B cell (primary cell): ENCODE measurements around the gene SKAP2. TPM values are rescaled to one million over a fixed set of nuclear protein-coding genes. Genes with fewer than 3 reads are reported as not detected.

Source experiments
- ATAC-seq: fragments of 200-7000 bp; cut with Tn5 transposase; one replicate; pipeline ENCODE4 v1.10.0; 2021; ENCODE audit warnings: low read depth, mild to moderate bottlenecking, moderate number of reproducible peaks, moderate library complexity
- CTCF ChIA-PET: fragments of 350-600 bp; sonication (Branson Sonifier 250); formaldehyde crosslinking; loops from one replicate; lab custom pipeline; 2021; ENCODE audit warnings: antibody characterized with exemption, inconsistent platforms; lab: Charles Lee
- POLR2A ChIA-PET: fragments of 350-600 bp; sonication (Branson Sonifier 250); formaldehyde crosslinking; loops from one replicate; lab custom pipeline; 2021; ENCODE audit warnings: antibody characterized with exemption; lab: Charles Lee
- DNase-seq: peaks from one replicate; pipeline ENCODE4 v3.0.0; 2013
- H2AFZ ChIP-seq: 2 replicates; pipeline ENCODE4 v1.6.1; 2012; ENCODE audit warnings: mild to moderate bottlenecking, low read depth, low read length; ENCODE audit not compliant: insufficient read depth, poor library complexity, severe bottlenecking
- H3K27ac ChIP-seq, 2 donors: 1 replicate in 1 of 2; 2 replicates in 1 of 2; pipeline ENCODE4 v1.5.1; 2012 to 2013; ENCODE audit warnings: low read length in 2 of 2, mild to moderate bottlenecking in 2 of 2, moderate library complexity in 1 of 2
- H3K27me3 ChIP-seq, 4 experiments: fragments of 200-600 bp in 1 of 4; sonication (generic) in 1 of 4; replicated peaks in 1 of 4; 1 replicate in 2 of 4; 2 replicates in 2 of 4; pipeline versions ENCODE4 v1.6.1 to v1.7.0; 2013 to 2016; ENCODE audit warnings: low read length in 3 of 4, mild to moderate bottlenecking in 2 of 4, mixed read lengths in 1 of 4, moderate library complexity in 1 of 4; ENCODE audit not compliant: insufficient read depth in 4 of 4, control insufficient read depth in 3 of 4; ENCODE audit errors: control extremely low read depth in 1 of 4
- H3K36me3 ChIP-seq, 2 experiments: replicated peaks in 1 of 2; 1 replicate in 1 of 2; 2 replicates in 1 of 2; pipeline versions ENCODE4 v1.6.1 to v1.7.1; 2013; ENCODE audit warnings: low read length in 1 of 2; ENCODE audit not compliant: insufficient read depth in 2 of 2, control insufficient read depth in 1 of 2; ENCODE audit errors: control extremely low read depth in 1 of 2, extremely low read depth in 1 of 2
- H3K4me1 ChIP-seq, 2 donors: fragments of 200-600 bp in 1 of 2; sonication (generic) in 1 of 2; 1 replicate in 1 of 2; 2 replicates in 1 of 2; pipeline versions ENCODE4 v1.5.1 to v1.6.1; 2013 to 2017; ENCODE audit warnings: low read length in 2 of 2; ENCODE audit not compliant: control insufficient read depth in 2 of 2, insufficient read depth in 2 of 2
- H3K4me2 ChIP-seq: replicated peaks from 2 replicates; pipeline ENCODE3; 2012; ENCODE audit warnings: mild to moderate bottlenecking, low read depth, low read length; ENCODE audit not compliant: poor library complexity, severe bottlenecking
- H3K4me3 ChIP-seq, 5 experiments: fragments of 200-600 bp in 1 of 5; sonication (generic) in 1 of 5; 1 replicate in 3 of 5; 2 replicates in 2 of 5; pipeline versions ENCODE4 v1.5.1 to v1.7.0; 2011 to 2016; ENCODE audit warnings: low read length in 4 of 5, mild to moderate bottlenecking in 4 of 5, low read depth in 2 of 5, control low read depth in 1 of 5, moderate library complexity in 1 of 5; ENCODE audit not compliant: insufficient read depth in 1 of 5; ENCODE audit errors: control extremely low read depth in 1 of 5, extremely low read depth in 1 of 5
- H3K79me2 ChIP-seq: fragments of 200-600 bp; sonication (generic); one replicate; pipeline ENCODE4 v1.6.0; 2016; ENCODE audit warnings: low read length; ENCODE audit not compliant: control insufficient read depth, insufficient read depth
- H3K9ac ChIP-seq: fragments of 200-600 bp; sonication (generic); 2 replicates; pipeline ENCODE4 v1.6.1; 2017; ENCODE audit warnings: mild to moderate bottlenecking, low read length, moderate library complexity
- H3K9me3 ChIP-seq, 3 donors: one replicate each; pipeline versions ENCODE4 v1.6.1 to v1.7.1; 2013; ENCODE audit warnings: low read length in 2 of 3; ENCODE audit not compliant: control insufficient read depth in 2 of 3, insufficient read depth in 1 of 3; ENCODE audit errors: control extremely low read depth in 1 of 3
- H4K20me1 ChIP-seq: 2 replicates; pipeline ENCODE4 v1.6.0; 2012; ENCODE audit warnings: mild to moderate bottlenecking, low read length; ENCODE audit not compliant: insufficient read depth, control insufficient read depth, poor library complexity, severe bottlenecking
- H3K27ac Mint-ChIP-seq: one replicate; pipeline ENCODE4 v1.8.0; 2021; ENCODE audit warnings: mixed read lengths
- H3K27me3 Mint-ChIP-seq: one replicate; pipeline ENCODE4 v1.8.0; 2021; ENCODE audit warnings: mixed read lengths
- H3K4me1 Mint-ChIP-seq: one replicate; pipeline ENCODE4 v1.8.0; 2021; ENCODE audit warnings: mixed read lengths
- H3K4me3 Mint-ChIP-seq: one replicate; pipeline ENCODE4 v1.8.0; 2021; ENCODE audit warnings: mixed read lengths
- H3K9me3 Mint-ChIP-seq: one replicate; pipeline ENCODE4 v1.8.0; 2022; ENCODE audit warnings: mixed read lengths; ENCODE audit not compliant: insufficient read depth
- EZH2 ChIP-seq: IDR thresholded peaks from 2 replicates; pipeline ENCODE4 v1.6.1; 2012; ENCODE audit warnings: borderline replicate concordance, low read depth, mild to moderate bottlenecking, moderate library complexity, low read length; ENCODE audit not compliant: insufficient read depth, poor library complexity, severe bottlenecking
- WGBS: methylation state at CpG from one replicate; pipeline ENCODE4 v1.1.5; 2013; ENCODE audit warnings: missing lambda C conversion rate; ENCODE audit not compliant: insufficient coverage; 5-methylcytosine and 5-hydroxymethylcytosine counted together
- intact Hi-C: fragments of 100-400 bp; cut with micrococcal nuclease; formaldehyde crosslinking; loops from one replicate; pipeline ENCODE4 v1.10.0; 2022
- polyA plus RNA-seq: library from polyadenylated mRNA; depleted of rRNA; stranded (reverse); fragments of >200 nt; gene quantifications from 2 replicates; pipeline ENCODE4 v1.2.3, GENCODE V29; 2012
- total RNA-seq, 2 donors: library from RNA; stranded (reverse); fragments of 120-200 nt in 1 of 2; gene quantifications; 1 replicate in 1 of 2; 2 replicates in 1 of 2; pipeline versions ENCODE4 v1.2.3 to v1.2.4, GENCODE V29; 2013 to 2022
- TF ChIP-seq, protein P1 (sequence below): fragments of 200-600 bp; IDR thresholded peaks from one replicate; pipeline ENCODE4 v1.8.0; 2022; ENCODE audit warnings: antibody characterized with exemption, mild to moderate bottlenecking

SKAP2 gene
- total and polyA plus RNA-seq, 2 donors (not counting 1 experiment from before 2014, with no cell fraction given), result 12.8 to 58.4 TPM

DNA sequence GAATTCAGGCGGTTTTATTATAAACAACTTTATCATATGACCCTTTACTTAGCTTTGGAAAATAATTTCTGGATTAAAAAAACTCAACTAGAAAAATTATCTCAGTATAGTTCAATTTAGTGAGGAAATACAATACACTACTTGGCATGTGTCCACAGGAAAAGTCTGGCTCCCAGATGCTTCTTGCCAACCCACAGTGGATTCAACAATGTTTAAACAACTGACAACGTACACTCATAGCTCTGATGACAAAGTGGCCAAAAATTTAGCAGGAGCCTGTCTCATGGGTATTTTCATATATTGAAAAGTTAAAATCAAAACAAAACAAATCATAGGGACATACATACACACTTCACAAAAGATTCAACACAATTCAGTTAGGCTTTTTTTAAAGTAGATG, 158.8 kb downstream of the SKAP2 start:
- ATAC-seq (no peak), DNase-seq (no peak)
- Histone ChIP-seq H3K4me3 (no peak overlapping the region), H2AFZ (no peak overlapping the region), H3K27ac (no peak overlapping the region), H4K20me1 (no peaks in the 10 kb centered on the region), H3K27me3 (no peaks in the 10 kb centered on the region), H3K79me2 (no peaks in the 10 kb centered on the region), H3K4me2 (no peak overlapping the region), H3K4me1 (no peaks in the 10 kb centered on the region), H3K36me3 (peaks cover 0 to 4% of the 10 kb centered on the region in 2 experiments), H3K9me3 (no peaks in the 10 kb centered on the region), H3K9ac (no peak overlapping the region)
- Mint-ChIP-seq H3K27ac (no peak overlapping the region), H3K4me1 (peaks cover 4% of the 10 kb centered on the region), H3K9me3 (no peaks in the 10 kb centered on the region), H3K27me3 (no peaks in the 10 kb centered on the region), H3K4me3 (no peak overlapping the region)
- TF ChIP-seq EZH2, result no peak
- TF ChIP-seq, protein P1, sequence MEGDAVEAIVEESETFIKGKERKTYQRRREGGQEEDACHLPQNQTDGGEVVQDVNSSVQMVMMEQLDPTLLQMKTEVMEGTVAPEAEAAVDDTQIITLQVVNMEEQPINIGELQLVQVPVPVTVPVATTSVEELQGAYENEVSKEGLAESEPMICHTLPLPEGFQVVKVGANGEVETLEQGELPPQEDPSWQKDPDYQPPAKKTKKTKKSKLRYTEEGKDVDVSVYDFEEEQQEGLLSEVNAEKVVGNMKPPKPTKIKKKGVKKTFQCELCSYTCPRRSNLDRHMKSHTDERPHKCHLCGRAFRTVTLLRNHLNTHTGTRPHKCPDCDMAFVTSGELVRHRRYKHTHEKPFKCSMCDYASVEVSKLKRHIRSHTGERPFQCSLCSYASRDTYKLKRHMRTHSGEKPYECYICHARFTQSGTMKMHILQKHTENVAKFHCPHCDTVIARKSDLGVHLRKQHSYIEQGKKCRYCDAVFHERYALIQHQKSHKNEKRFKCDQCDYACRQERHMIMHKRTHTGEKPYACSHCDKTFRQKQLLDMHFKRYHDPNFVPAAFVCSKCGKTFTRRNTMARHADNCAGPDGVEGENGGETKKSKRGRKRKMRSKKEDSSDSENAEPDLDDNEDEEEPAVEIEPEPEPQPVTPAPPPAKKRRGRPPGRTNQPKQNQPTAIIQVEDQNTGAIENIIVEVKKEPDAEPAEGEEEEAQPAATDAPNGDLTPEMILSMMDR, result no peak
- intact Hi-C loops, result no loop called here
- CTCF ChIA-PET, result interaction anchor here (3.6 kb wide), 1 partner anchor 19 kb away, joined by 12 read pairs; no protein-coding TSS in a partner anchor
- no CpG with 5 or more reads among the region's 2 CpGs for WGBS
- POLR2A ChIA-PET, result no interaction called here

DNA sequence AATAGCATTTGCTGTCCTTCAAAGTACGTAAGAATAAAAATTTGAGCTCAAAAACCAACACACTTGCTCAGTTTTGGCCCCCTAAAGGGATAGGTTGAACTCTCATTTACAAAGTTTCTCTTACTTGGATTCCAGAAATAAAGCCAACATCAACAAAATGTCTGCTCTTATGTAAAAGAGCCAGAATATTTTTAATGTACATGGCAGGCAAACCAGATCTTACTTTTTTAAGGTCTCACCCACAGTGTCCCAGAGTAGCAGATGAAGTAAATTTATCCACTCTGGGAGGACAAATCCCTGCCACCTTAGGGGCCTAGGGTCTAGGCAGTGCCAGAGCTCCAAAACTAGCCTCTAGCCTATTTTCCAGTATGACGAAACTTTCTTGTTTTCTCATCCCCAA, 159.6 kb downstream of the SKAP2 start:
- Mint-ChIP-seq H3K9me3 (no peaks in the 10 kb centered on the region), H3K27me3 (no peaks in the 10 kb centered on the region), H3K4me1 (peaks cover 4% of the 10 kb centered on the region), H3K4me3 (no peak overlapping the region), H3K27ac (no peak overlapping the region)
- Histone ChIP-seq H3K9ac (no peak overlapping the region), H3K4me3 (no peak overlapping the region), H3K27me3 (no peaks in the 10 kb centered on the region), H3K36me3 (peaks cover 0 to 4% of the 10 kb centered on the region in 2 experiments), H3K9me3 (no peaks in the 10 kb centered on the region), H3K4me1 (no peaks in the 10 kb centered on the region), H3K27ac (no peak overlapping the region), H3K4me2 (no peak overlapping the region), H4K20me1 (no peaks in the 10 kb centered on the region), H3K79me2 (no peaks in the 10 kb centered on the region), H2AFZ (no peak overlapping the region)
- WGBS, result no CpG with 5 or more reads among the region's 2 CpGs
- no peak for TF ChIP-seq EZH2
- TF ChIP-seq, protein P1, result no peak
- POLR2A ChIA-PET, result no interaction called here
- intact Hi-C loops, result no loop called here
- CTCF ChIA-PET, result interaction anchor here (3.6 kb wide), 1 partner anchor 18 kb away, joined by 12 read pairs; no protein-coding TSS in a partner anchor
- DNase-seq (no peak), ATAC-seq (no peak)
